Peyer's patch (tissue), 4 donors: ENCODE results near the gene SLC5A5. TPM values are rescaled to one million over a fixed set of nuclear protein-coding genes. Genes with fewer than 3 reads are reported as not detected.

ENCODE experiments used
- DNase-seq, 3 donors: peaks; one replicate each; pipeline ENCODE4 v3.0.0-alpha.2; 2017 to 2019
- H3K27ac ChIP-seq, 4 donors: fragments of 200-600 bp; sonication (generic); one replicate each; pipeline ENCODE4 v1.5.1; 2016 to 2019
- H3K27me3 ChIP-seq, 2 donors: fragments of 200-600 bp; sonication (generic); one replicate each; pipeline ENCODE4 v1.5.1; 2019
- H3K36me3 ChIP-seq, 3 donors: fragments of 200-600 bp; sonication (generic); one replicate each; pipeline ENCODE4 v1.5.1; 2016 to 2019
- H3K4me1 ChIP-seq, 4 donors: fragments of 200-600 bp; sonication (generic); one replicate each; pipeline ENCODE4 v1.5.1; 2016 to 2019
- H3K4me3 ChIP-seq, 4 donors: fragments of 200-600 bp; sonication (generic); 1 replicate in 3 of 4; 2 replicates in 1 of 4; pipeline ENCODE4 v1.5.1; 2016 to 2019; ENCODE audit warnings: mild to moderate bottlenecking in 1 of 4
- H3K9me3 ChIP-seq, 4 donors: fragments of 200-600 bp; sonication (generic); one replicate each; pipeline ENCODE4 v1.5.1; 2016 to 2019; ENCODE audit warnings: mild to moderate bottlenecking in 1 of 4
- POLR2A ChIP-seq, 2 donors: fragments of 450-650 bp; IDR thresholded peaks; one replicate each; pipeline ENCODE4 v1.5.1; 2017; ENCODE audit warnings: antibody characterized with exemption in 2 of 2, mild to moderate bottlenecking in 2 of 2, moderate library complexity in 2 of 2
- total RNA-seq, 4 donors: library from RNA; depleted of rRNA; stranded (reverse); fragments of >200 nt; gene quantifications; one replicate each; pipeline ENCODE4 v1.1.0, GENCODE V29; 2016
- TF ChIP-seq, protein P1 (sequence below), 6 experiments: fragments of 450-650 bp in 4 of 6; fragments of 200-600 bp in 2 of 6; sonication (generic) in 1 of 6; IDR thresholded peaks; one replicate each; pipeline ENCODE4 v1.5.1; 2017 to 2019; ENCODE audit warnings: antibody characterized with exemption in 6 of 6, mild to moderate bottlenecking in 3 of 6, moderate library complexity in 1 of 6

SLC5A5 gene
- total RNA-seq, 4 donors from 2014 or later, result not detected

DNA sequence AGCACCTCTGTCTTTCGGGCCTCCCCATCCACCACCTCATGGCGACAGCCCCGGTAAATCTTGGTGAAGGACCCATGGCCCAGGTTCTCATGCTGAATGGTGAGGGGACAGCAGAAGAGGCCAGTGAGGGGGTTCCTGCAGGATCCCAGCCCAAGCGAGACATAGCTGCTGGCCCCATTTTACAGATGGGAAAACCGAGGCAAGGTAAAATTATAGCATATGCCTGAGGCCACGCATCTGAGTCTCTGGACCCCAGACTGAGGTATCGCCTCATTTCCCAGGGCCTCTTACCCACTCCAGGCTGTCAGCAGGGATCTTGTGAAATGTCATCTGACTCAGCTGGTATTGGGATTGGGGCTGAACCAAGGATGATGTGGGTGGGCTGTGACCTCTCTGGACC is 33.8 kb upstream of the SLC5A5 start:
- H3K27me3 ChIP-seq, result no peaks in the 10 kb centered on the region
- H3K4me1 ChIP-seq, result peaks cover 0 to 13% (median 0%) of the 10 kb centered on the region in 4 donors
- H3K36me3 ChIP-seq, result peaks cover 0 to 5% (median 0%) of the 10 kb centered on the region in 3 donors
- no peak for TF ChIP-seq POLR2A (IDR thresholded peaks at IDR 0.05)
- TF ChIP-seq, protein P1, sequence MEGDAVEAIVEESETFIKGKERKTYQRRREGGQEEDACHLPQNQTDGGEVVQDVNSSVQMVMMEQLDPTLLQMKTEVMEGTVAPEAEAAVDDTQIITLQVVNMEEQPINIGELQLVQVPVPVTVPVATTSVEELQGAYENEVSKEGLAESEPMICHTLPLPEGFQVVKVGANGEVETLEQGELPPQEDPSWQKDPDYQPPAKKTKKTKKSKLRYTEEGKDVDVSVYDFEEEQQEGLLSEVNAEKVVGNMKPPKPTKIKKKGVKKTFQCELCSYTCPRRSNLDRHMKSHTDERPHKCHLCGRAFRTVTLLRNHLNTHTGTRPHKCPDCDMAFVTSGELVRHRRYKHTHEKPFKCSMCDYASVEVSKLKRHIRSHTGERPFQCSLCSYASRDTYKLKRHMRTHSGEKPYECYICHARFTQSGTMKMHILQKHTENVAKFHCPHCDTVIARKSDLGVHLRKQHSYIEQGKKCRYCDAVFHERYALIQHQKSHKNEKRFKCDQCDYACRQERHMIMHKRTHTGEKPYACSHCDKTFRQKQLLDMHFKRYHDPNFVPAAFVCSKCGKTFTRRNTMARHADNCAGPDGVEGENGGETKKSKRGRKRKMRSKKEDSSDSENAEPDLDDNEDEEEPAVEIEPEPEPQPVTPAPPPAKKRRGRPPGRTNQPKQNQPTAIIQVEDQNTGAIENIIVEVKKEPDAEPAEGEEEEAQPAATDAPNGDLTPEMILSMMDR (IDR thresholded peaks at IDR 0.05), result no peak
- H3K4me3 ChIP-seq, result no peak overlapping the region
- H3K27ac ChIP-seq, result no peak overlapping the region
- no peaks in the 10 kb centered on the region for H3K9me3 ChIP-seq
- DNase-seq, result no peak

DNA sequence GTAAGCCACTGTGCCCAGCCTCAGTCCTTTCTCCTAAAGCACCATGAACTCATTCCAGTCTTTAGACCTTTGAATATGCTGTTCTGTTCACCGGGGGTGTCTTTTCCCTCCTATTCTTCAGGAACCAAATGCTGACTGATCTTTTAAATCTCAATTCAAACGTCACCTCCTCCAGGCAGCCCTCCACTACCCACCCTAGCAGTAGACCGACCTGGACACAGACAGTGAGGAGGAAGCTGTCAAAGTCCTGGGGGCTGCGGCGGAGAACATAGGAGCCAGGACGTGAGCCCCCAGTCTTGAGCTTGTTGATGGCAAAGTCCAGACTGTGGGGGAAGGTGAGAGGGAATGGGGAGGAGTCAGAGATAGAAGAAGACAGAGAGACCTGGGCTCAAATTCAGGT is 31.7 kb upstream of the SLC5A5 start:
- peaks cover 0 to 5% (median 0%) of the 10 kb centered on the region in 3 donors for H3K36me3 ChIP-seq

DNA sequence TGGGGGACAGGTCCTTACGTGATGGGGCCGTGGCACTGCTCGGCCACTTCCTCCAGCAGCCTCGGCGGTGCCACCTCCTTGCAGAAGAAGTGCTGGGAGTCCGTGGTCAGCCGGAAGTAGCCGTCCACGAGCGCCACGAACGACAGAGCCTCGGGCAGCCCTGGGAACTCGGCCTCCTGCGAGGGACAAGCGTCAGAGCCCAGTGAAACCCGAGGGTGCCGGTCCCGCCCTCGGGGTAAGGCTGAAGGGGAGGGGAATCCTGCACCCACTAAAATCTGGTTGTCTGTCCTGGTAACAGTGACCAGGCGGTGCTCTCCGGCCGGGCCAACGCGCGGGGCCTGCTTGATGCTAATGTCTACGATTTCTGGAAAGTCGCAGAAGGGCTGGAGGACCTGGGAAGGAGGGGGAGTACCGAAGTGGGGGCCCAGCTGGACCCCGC is 30.4 kb upstream of the SLC5A5 start:
- TF ChIP-seq POLR2A (IDR thresholded peaks at IDR 0.05), result no peak
- TF ChIP-seq, protein P1 (IDR thresholded peaks at IDR 0.05), result no peak
- no peaks in the 10 kb centered on the region for H3K9me3 ChIP-seq
- no peak overlapping the region for H3K27ac ChIP-seq
- H3K4me3 ChIP-seq, result peak overlapping the region in 2 of 4 donors; percentile 21 to 23
- H3K27me3 ChIP-seq, result no peaks in the 10 kb centered on the region
- H3K4me1 ChIP-seq, result peaks cover 0 to 13% (median 5%) of the 10 kb centered on the region in 4 donors
- no peak for DNase-seq
- H3K36me3 ChIP-seq, result peaks cover 0 to 5% (median 0%) of the 10 kb centered on the region in 3 donors

More for the DNA sequence above, 31.7 kb upstream of the SLC5A5 start:
- Histone ChIP-seq H3K9me3 (no peaks in the 10 kb centered on the region), H3K27me3 (no peaks in the 10 kb centered on the region), H3K4me3 (no peak overlapping the region), H3K4me1 (peaks cover 0 to 13% (median 1%) of the 10 kb centered on the region in 4 donors), H3K27ac (no peak overlapping the region)
- DNase-seq, result no peak
- no peak for TF ChIP-seq POLR2A (IDR thresholded peaks at IDR 0.05)
- TF ChIP-seq, protein P1 (IDR thresholded peaks at IDR 0.05), result no peak

DNA sequence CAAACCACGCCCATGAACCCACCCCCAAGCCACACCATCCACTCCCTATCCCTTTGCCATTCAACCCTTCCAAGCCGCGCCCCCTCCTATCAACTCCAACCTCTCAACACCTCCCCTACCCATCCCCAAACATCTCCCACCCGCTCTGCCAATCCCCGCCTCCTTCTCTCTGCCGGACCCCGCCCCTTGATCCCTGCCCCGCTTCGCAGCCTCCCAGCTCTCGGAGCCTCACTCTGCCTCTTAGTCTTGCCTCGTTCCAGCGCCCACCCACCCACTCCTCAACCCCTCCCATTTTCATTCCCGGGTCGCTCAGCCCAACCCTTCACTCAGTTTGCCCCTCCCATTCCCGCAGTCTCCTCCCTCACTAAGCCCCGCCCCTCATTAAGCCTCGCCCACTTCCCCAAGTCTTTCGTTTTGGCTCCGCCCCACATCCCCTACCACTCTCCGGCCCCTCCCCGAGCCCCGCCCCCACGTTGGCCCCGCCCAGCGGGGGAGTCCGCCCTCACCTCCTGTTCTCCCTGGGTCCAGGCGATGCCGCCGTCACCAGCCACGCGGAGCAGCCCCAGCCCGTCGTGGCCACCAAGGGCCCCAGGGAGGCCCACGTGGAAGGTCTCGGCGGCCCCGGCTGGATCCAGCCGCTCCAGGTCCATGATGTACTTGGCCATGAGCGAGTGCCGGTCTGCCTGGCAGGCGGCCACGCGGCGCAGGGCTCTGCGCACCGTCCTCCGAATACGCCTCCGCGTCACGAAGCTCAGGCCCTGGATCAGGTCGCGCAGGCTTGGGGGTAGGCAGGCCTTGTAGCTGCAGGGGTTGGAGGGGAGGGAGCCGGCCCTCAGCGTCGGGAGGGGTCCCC is 29.7 kb upstream of the SLC5A5 start:
- Histone ChIP-seq H3K4me3 (peak overlapping the region in 2 of 4 donors; percentile 21 to 23), H3K36me3 (peaks cover 0 to 5% (median 0%) of the 10 kb centered on the region in 3 donors)

DNA sequence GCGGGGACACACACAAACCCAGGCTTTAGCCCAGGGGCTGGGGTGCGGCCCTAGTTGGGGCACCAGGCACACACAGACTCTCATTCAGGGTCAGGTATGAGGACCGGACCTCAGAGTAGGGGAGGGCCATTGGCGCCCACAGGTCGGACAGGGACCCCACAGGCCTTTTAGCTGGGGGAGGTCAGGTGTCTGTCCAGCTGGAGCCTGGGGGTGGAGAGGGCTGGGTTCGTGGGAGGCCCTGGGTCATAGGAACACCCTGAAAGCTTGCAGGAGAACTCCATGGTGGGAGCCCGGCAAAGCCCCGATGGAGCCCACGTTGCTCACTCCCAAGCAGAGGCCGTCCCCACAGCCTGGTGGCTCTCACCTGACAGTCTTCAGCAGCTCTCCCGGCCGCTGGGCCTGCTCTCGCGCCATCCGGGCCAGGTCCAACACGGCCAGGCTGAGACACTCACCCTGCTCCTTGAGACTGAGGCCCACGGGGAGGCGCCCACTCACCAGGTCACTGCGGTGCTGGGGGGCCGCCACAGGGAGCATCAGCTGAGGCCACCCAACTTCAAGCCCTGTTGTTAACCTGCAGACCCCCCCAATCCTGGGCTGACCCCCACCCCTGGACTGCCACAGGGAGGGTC is 29.0 kb upstream of the SLC5A5 start:
- no peaks in the 10 kb centered on the region for H3K27me3 ChIP-seq
- no peak for DNase-seq
- TF ChIP-seq POLR2A (IDR thresholded peaks at IDR 0.05), result no peak
- TF ChIP-seq, protein P1 (IDR thresholded peaks at IDR 0.05), result no peak
- H3K36me3 ChIP-seq, result peaks cover 0 to 5% (median 0%) of the 10 kb centered on the region in 3 donors
- H3K9me3 ChIP-seq, result no peaks in the 10 kb centered on the region
- peaks cover 0 to 24% (median 6%) of the 10 kb centered on the region in 4 donors for H3K4me1 ChIP-seq
- peak overlapping the region in 1 of 4 donors; percentile 8 for H3K4me3 ChIP-seq
- no peak overlapping the region for H3K27ac ChIP-seq

More for the DNA sequence above, 29.7 kb upstream of the SLC5A5 start:
- Histone ChIP-seq H3K27me3 (no peaks in the 10 kb centered on the region), H3K27ac (no peak overlapping the region), H3K9me3 (no peaks in the 10 kb centered on the region), H3K4me1 (peaks cover 0 to 19% (median 5%) of the 10 kb centered on the region in 4 donors)
- DNase-seq, result peak; percentile 27 to 75 (median 71)
- no peak for TF ChIP-seq POLR2A (IDR thresholded peaks at IDR 0.05)
- TF ChIP-seq, protein P1 (IDR thresholded peaks at IDR 0.05), result no peak
